Tibial nerve (tissue), 4 donors: ENCODE data around the gene PHTF2. TPM values are rescaled to one million over a fixed set of nuclear protein-coding genes. Genes with fewer than 3 reads are reported as not detected.

Experiments
- DNase-seq, 2 donors: peaks; one replicate each; pipeline ENCODE4 v3.0.0-alpha.2; 2019; ENCODE audit warnings: low spot score in 2 of 2
- H3K27ac ChIP-seq, 4 donors: fragments of 200-600 bp; sonication (generic) in 3 of 4; one replicate each; pipeline ENCODE4 v1.5.1; 2017 to 2019; ENCODE audit warnings: mild to moderate bottlenecking in 1 of 4
- H3K27me3 ChIP-seq, 2 donors: fragments of 200-600 bp; sonication (generic) in 1 of 2; one replicate each; pipeline versions ENCODE4 v1.5.1 to v1.6.0; 2017 to 2019
- H3K36me3 ChIP-seq, 3 donors: fragments of 200-600 bp; sonication (generic); one replicate each; pipeline ENCODE4 v1.5.1; 2018 to 2019
- H3K4me1 ChIP-seq, 4 donors: fragments of 200-600 bp; sonication (generic) in 3 of 4; one replicate each; pipeline ENCODE4 v1.5.1; 2017 to 2019
- H3K4me3 ChIP-seq, 4 donors: fragments of 200-600 bp; sonication (generic) in 3 of 4; one replicate each; pipeline ENCODE4 v1.5.1; 2017 to 2019; ENCODE audit warnings: mild to moderate bottlenecking in 1 of 4, moderate library complexity in 1 of 4
- H3K9me3 ChIP-seq, 4 donors: fragments of 200-600 bp; sonication (generic) in 3 of 4; one replicate each; pipeline ENCODE4 v1.5.1; 2017 to 2019
- EP300 ChIP-seq, 2 donors: sonication (generic); formaldehyde crosslinking; IDR thresholded peaks; one replicate each; pipeline ENCODE4 v1.6.1; 2017; ENCODE audit warnings: antibody characterized with exemption in 2 of 2, mild to moderate bottlenecking in 1 of 2
- POLR2A ChIP-seq, 2 donors: fragments of 450-650 bp; IDR thresholded peaks; one replicate each; pipeline ENCODE4 v1.6.1; 2017; ENCODE audit warnings: antibody characterized with exemption in 2 of 2, mild to moderate bottlenecking in 2 of 2, moderate library complexity in 2 of 2
- WGBS, 2 donors: methylation state at CpG; one replicate each; pipeline ENCODE4 v1.1.5; 2018; 5-methylcytosine and 5-hydroxymethylcytosine counted together
- total RNA-seq, 4 donors: library from RNA; depleted of rRNA; stranded (reverse); fragments of >200 nt; gene quantifications; one replicate each; pipeline ENCODE4 v1.1.0, GENCODE V29; 2016
- TF ChIP-seq, protein P1 (sequence below), 5 experiments: fragments of 200-600 bp in 3 of 5; fragments of 450-650 bp in 2 of 5; sonication (generic) in 3 of 5; IDR thresholded peaks; one replicate each; pipeline ENCODE4 v1.5.1; 2016 to 2019; ENCODE audit warnings: antibody characterized with exemption in 5 of 5, mild to moderate bottlenecking in 3 of 5, moderate library complexity in 2 of 5

The PHTF2 gene
- total RNA-seq, 4 donors from 2014 or later = 12.6 to 16.5 (median 14.7) TPM

- H3K27me3 ChIP-seq = no peaks in the 10 kb centered on the region
- H3K9me3 ChIP-seq = no peaks in the 10 kb centered on the region
- TF ChIP-seq EP300 (IDR thresholded peaks at IDR 0.05) = no peak
- no peak for TF ChIP-seq POLR2A (IDR thresholded peaks at IDR 0.05)
- TF ChIP-seq, protein P1, sequence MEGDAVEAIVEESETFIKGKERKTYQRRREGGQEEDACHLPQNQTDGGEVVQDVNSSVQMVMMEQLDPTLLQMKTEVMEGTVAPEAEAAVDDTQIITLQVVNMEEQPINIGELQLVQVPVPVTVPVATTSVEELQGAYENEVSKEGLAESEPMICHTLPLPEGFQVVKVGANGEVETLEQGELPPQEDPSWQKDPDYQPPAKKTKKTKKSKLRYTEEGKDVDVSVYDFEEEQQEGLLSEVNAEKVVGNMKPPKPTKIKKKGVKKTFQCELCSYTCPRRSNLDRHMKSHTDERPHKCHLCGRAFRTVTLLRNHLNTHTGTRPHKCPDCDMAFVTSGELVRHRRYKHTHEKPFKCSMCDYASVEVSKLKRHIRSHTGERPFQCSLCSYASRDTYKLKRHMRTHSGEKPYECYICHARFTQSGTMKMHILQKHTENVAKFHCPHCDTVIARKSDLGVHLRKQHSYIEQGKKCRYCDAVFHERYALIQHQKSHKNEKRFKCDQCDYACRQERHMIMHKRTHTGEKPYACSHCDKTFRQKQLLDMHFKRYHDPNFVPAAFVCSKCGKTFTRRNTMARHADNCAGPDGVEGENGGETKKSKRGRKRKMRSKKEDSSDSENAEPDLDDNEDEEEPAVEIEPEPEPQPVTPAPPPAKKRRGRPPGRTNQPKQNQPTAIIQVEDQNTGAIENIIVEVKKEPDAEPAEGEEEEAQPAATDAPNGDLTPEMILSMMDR (IDR thresholded peaks at IDR 0.05) = no peak
- no peak overlapping the region for H3K4me3 ChIP-seq
- no peak overlapping the region for H3K27ac ChIP-seq
- DNase-seq = no peak
- 89 to 96% methylated on average over 2 of the region's 2 CpGs for WGBS, 2 donors
- peaks cover 0 to 20% (median 3%) of the 10 kb centered on the region in 4 donors for H3K4me1 ChIP-seq
- H3K36me3 ChIP-seq = peaks cover 0 to 32% (median 0%) of the 10 kb centered on the region in 3 donors
These were observed 6.6 kb upstream of the PHTF2 start for GRCh38 chr7:77791956-77792355.

GRCh38 chr7:77794000-77794399, 4.6 kb upstream of the PHTF2 start:
- no peak for DNase-seq
- H3K9me3 ChIP-seq = no peaks in the 10 kb centered on the region
- WGBS, 2 donors = 69 to 80% methylated on average over 4 of the region's 4 CpGs
- H3K4me1 ChIP-seq = peaks cover 0 to 27% (median 5%) of the 10 kb centered on the region in 4 donors
- peak in 1 of 2 donors; percentile 17 for TF ChIP-seq EP300 (IDR thresholded peaks at IDR 0.05)
- no peak for TF ChIP-seq POLR2A (IDR thresholded peaks at IDR 0.05)
- H3K36me3 ChIP-seq = peaks cover 0 to 32% (median 0%) of the 10 kb centered on the region in 3 donors
- H3K27ac ChIP-seq = no peak overlapping the region
- H3K4me3 ChIP-seq = no peak overlapping the region
- H3K27me3 ChIP-seq = no peaks in the 10 kb centered on the region

GRCh38 chr7:77796109-77796508, 2.5 kb upstream of the PHTF2 start:
- H3K4me3 ChIP-seq = no peak overlapping the region
- WGBS, 2 donors = 80 to 99% methylated on average over 3 of the region's 3 CpGs

GRCh38 chr7:77796960-77797359, 1.6 kb upstream of the PHTF2 start:
- DNase-seq = no peak
- Histone ChIP-seq H3K27me3 (no peaks in the 10 kb centered on the region), H3K4me3 (peak overlapping the region; percentile 68 to 98 (median 87)), H3K9me3 (no peaks in the 10 kb centered on the region), H3K4me1 (peaks cover 0 to 36% (median 9%) of the 10 kb centered on the region in 4 donors), H3K36me3 (peaks cover 0 to 19% (median 0%) of the 10 kb centered on the region in 3 donors), H3K27ac (peak overlapping the region in 2 of 4 donors; percentile 92)
- 56 to 57% methylated on average over 5 of the region's 5 CpGs for WGBS, 2 donors
- TF ChIP-seq EP300 (IDR thresholded peaks at IDR 0.05) (no peak), POLR2A (IDR thresholded peaks at IDR 0.05) (no peak)
- TF ChIP-seq, protein P1 (IDR thresholded peaks at IDR 0.05) = no peak

More at GRCh38 chr7:77796109-77796508, 2.5 kb upstream of the PHTF2 start:
- no peak for DNase-seq
- TF ChIP-seq POLR2A (IDR thresholded peaks at IDR 0.05) (no peak), EP300 (IDR thresholded peaks at IDR 0.05) (no peak)
- TF ChIP-seq, protein P1 (IDR thresholded peaks at IDR 0.05) = no peak
- Histone ChIP-seq H3K36me3 (peaks cover 0 to 19% (median 0%) of the 10 kb centered on the region in 3 donors), H3K9me3 (no peaks in the 10 kb centered on the region), H3K4me1 (peaks cover 0 to 36% (median 9%) of the 10 kb centered on the region in 4 donors), H3K27ac (no peak overlapping the region), H3K27me3 (no peaks in the 10 kb centered on the region)

DNA sequence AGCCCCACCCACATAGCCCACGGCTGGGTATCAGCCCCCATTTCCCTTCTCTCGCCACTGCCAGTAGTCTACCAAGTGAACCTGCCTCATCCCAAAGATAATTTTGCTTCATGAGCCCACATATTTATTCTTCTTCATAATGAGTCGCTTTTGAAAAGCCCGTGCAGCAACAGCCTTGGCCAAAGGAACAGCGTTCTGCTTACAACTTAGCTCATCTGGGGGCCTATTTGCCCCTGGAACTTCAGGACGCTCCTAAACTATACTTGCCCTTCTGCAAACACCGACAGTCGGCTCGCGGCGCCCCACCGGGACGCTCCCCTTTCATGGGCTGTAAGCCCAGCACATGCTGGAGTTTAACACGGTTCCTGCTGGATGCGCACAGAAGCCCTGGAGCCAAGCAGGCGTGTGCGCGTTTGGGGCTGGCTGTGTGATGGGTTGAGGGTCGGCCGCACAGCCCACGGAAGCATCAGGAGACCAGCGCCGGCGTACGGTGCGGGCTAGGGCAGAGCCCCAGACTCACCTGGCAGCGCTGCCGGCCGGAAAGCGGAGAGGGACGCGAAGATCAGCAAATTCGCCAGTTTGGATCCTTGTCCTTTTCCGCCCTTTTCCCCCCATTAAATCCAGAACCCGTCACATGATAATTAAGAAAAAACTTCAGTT, 709 bp upstream of the PHTF2 start:
- H3K27me3 ChIP-seq = no peaks in the 10 kb centered on the region
- peaks cover 0 to 36% (median 9%) of the 10 kb centered on the region in 4 donors for H3K4me1 ChIP-seq
- H3K9me3 ChIP-seq = no peaks in the 10 kb centered on the region
- peak overlapping the region; percentile 74 to 92 (median 90) for H3K27ac ChIP-seq
- peak in 1 of 2 donors; percentile 17 for DNase-seq
- TF ChIP-seq EP300 (IDR thresholded peaks at IDR 0.05) (no peak), POLR2A (IDR thresholded peaks at IDR 0.05) (peak in 1 of 2 donors; percentile 23)
- TF ChIP-seq, protein P1 (IDR thresholded peaks at IDR 0.05) = no peak
- peaks cover 0 to 19% (median 0%) of the 10 kb centered on the region in 3 donors for H3K36me3 ChIP-seq
- peak overlapping the region; percentile 68 to 98 (median 87) for H3K4me3 ChIP-seq
- 0 to 1% methylated on average over 34 to 35 of the region's 35 CpGs for WGBS, 2 donors
